NOMO-1 treated with DMSO at 0.1 percent for 48 hours (cell line): Measurements from ENCODE around the gene NELFCD.
"Not testable (repeated sequence)": the region's sequence is repeated elsewhere in the genome, so short reads cannot be mapped to it uniquely, and the experiment has no call there.

Experiments used
- DNase-seq: peaks from one replicate; lab custom pipeline; 2025; ENCODE audit not compliant: unreplicated experiment; lab: John Stamatoyannopoulos, UW

The NELFCD gene, protein sequence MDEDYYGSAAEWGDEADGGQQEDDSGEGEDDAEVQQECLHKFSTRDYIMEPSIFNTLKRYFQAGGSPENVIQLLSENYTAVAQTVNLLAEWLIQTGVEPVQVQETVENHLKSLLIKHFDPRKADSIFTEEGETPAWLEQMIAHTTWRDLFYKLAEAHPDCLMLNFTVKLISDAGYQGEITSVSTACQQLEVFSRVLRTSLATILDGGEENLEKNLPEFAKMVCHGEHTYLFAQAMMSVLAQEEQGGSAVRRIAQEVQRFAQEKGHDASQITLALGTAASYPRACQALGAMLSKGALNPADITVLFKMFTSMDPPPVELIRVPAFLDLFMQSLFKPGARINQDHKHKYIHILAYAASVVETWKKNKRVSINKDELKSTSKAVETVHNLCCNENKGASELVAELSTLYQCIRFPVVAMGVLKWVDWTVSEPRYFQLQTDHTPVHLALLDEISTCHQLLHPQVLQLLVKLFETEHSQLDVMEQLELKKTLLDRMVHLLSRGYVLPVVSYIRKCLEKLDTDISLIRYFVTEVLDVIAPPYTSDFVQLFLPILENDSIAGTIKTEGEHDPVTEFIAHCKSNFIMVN

GRCh38 chr20:58980711-58981627 is at the start of gene NELFCD:
Gene NELFCD, plus strand, starts transcription at chr20:58981256. Its CDS starts 54 bp downstream, at chr20:58981310.
- DNase-seq: peak; percentile 68

GRCh38 chr20:58932170-58932569 is 48.9 kb upstream of the NELFCD start:
- no peak for DNase-seq

DNA sequence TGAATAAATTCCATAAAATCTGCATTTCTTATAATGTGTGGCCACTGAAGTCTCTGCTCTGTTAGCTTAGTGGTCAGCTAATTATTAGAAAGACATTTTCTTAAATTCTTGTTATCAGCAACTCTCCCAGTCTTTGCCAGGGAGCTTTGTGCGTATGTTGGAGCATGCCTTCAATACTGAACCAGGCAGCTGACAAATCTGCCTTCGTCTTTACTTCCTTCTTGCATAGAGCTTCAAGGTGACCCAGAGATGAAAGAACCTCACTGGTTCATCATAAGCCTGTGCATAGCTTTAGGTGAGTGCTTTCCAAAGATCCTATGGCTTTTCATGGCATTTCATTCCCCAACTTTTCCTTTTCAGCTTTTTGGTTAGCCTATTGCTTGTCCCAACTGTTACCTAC is 43.0 kb upstream of the NELFCD start:
- DNase-seq: peak; percentile 12

DNA sequence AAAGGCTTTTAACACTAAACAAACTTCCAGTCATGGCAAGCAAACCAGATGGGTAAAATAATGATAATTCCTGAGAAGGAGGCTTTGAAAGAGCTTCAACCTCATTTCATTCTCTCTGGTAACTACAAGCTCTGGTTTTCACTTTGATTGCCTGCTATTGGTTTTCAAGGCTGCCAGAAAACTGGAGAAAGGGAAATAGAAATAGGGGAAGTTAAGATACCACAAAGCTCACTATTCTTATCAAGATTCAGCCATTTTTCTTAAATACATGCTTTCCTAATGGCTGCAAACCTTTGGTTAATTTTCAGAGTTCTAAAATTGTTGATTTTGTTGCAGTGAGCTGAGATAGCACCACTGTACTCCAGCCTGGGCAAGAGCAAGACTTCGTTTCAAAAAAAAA is 42.5 kb upstream of the NELFCD start:
- peak; percentile 87 for DNase-seq

GRCh38 chr20:58941471-58941870 is 39.6 kb upstream of the NELFCD start:
- DNase-seq: no peak

- no peak for DNase-seq
These were observed 38.5 kb upstream of the NELFCD start for GRCh38 chr20:58942549-58942948.

DNA sequence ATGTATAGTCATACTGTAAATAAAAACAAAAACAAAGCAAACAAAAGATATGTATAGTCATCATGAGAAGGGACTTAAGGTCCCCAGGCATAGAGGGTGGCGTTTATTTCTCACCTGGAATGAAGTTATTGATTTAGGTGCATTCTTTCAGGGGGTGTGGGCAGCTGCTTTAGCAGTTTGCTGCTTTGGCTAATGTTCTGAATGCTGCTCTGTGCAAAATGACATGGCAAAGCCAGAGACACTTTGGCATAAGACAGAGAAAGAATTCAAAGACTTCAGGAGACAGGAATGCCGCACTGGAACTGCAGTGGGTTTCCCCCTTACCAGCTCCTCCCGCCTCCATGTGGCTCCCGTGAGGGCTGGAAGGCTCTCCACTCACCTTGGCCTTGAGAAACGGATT is 36.4 kb upstream of the NELFCD start:
- no peak for DNase-seq

DNA sequence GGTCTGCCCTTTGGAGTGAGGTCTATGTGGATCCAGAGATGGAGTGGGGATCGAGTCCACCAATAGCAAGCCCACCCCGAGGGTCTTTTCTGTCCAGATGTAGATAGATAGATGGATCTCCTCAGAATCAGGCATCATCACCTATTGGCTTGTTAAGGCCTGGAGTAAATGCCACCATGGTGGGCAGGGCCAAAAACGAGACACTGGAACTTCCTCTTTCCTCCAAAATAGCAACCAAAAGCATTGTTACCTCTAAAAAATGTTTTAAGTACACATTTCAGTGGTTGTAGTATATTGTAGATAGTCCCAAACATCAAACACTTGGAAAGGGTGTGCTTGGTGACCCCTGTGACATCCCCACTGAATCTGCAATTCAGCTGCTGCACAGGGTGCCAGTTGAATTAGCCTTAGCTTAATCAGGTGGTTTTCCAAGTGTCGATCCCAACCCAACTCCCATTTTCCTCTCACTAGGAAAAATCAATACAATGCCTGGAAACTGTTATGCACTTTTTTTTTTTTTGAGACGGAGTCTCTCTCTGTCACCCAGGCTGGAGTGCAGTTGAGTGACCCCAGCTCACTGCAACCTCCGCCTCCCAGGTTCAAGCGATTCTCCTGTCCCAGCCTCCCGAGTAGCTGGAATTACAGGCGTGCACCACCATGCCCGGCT is 35.0 kb upstream of the NELFCD start:
- DNase-seq: peak; percentile 46

GRCh38 chr20:58947797-58948388 is 33.2 kb upstream of the NELFCD start:
- not testable (repeated sequence) for DNase-seq

- no peak for DNase-seq
These were observed 30.5 kb upstream of the NELFCD start for GRCh38 chr20:58950603-58951002.

DNA sequence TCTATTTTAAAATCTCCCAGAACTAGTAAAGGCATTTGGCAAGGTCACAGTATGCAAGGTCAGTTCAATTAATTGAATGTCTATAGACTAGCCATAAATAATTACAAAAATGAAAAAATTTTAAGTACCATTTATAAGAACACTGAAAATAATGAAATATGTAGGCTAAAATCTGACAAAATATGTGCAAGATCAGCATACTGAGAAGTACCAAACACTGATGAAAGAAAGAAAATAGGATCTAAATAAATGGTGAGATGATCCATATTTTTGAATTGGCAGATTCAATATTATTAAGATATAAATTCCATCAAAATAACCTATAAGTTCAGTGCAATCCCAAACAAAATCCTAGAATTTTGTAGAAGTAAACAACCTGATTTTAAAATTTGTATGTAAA is 28.0 kb upstream of the NELFCD start:
- DNase-seq: no peak

- DNase-seq: peak; percentile 75
These were observed 25.0 kb upstream of the NELFCD start for GRCh38 chr20:58956078-58956477.

DNA sequence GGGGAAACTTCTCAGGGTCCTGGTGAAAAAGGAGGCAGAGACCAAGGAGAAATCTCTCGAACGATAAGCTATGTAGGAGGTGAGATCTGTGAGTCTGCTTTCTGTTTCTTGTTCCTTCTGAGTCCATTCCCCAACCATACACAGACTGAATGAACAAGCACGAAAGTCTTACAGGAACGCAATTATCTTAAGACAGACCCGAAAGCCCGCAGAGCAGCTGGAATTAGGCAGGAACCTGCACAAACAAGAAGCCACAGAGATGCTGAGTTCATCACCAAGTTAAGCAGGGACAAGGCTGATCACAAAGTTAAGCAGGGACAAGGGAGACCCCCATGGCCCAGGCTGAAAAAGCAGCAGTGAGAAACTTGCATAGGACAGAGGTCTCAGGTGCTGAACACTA is 21.4 kb upstream of the NELFCD start:
- no peak for DNase-seq

DNA sequence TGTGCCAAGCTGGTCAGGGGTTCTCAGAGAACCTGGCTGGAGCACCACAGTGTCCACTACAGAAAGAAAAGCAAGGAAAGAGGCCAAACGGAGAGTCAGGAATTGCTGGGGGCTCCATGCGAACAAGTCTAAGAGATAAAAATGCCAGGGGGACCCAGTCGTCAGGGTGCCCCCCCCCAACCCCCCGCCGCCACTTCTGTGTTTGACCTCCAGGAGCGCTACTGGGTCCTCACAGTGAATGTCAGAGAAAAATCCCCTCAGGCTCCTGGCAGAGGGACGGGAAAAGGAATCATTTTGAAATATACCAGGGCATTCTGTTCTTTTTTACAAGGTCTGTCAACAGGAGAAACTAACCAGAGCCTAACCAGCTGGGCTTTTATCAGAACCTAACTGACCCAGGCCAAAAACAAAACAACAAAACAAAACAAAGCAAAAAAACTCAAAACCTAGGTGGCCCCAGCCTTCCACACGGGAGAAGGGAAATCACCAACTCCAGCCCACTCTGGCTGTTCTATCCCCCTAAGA is 17.9 kb upstream of the NELFCD start:
- DNase-seq: no peak

DNA sequence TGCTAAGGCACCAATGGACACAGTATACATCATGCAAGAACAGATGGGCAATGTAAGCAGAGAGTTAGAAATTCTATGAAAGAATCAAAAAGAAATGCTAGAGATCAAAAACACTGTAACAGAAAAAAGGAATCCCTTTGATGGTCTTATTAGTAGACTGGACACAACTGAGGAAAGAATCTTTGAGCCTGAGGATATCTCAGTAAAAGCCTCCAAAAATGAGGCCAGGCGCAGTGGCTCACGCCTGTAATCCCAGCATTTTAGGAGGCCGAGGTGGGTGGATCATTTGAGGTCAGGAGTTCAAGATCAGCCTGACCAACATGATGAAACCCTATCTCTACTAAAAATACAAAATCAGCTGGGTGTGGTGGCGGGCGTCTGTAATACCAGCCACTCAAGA is 17.1 kb upstream of the NELFCD start:
- not testable (repeated sequence) for DNase-seq

GRCh38 chr20:58965270-58966064 is 15.6 kb upstream of the NELFCD start:
- DNase-seq: no peak

GRCh38 chr20:58967652-58968429 is 13.2 kb upstream of the NELFCD start:
- no peak for DNase-seq

- DNase-seq: no peak
These were observed 11.6 kb upstream of the NELFCD start for GRCh38 chr20:58969439-58969838.

DNA sequence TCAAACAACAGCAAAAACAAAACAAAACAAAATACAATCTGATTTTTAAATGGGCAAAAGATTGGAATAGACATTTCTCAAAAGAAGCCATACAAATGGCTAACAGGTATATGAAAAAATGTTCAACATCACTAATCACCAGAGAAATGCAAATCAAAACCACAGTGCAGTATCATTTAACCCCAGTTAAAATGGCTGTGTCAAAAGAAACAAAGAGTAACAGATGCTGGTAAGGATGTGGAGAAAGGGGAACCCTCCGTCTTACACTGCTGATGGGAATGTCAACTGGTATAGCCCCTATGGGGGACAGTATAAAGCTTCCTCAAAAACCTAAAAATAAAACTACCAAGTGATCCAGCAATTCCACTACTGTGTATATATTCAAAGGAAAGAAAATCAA is 10.9 kb upstream of the NELFCD start:
- DNase-seq: no peak
